GM20000 (cell line): Measurements from ENCODE around the gene ZFP28.

Source experiments
- DNase-seq: peaks from one replicate; pipeline ENCODE4 v3.0.0; 2012; ENCODE audit warnings: low spot score
- TF ChIP-seq, protein P1 (sequence below): IDR thresholded peaks from 2 replicates; pipeline ENCODE4 v1.5.1; 2012; ENCODE audit warnings: mild to moderate bottlenecking, control low read depth; ENCODE audit errors: extremely low read depth, missing control alignments

Gene ZFP28

DNA sequence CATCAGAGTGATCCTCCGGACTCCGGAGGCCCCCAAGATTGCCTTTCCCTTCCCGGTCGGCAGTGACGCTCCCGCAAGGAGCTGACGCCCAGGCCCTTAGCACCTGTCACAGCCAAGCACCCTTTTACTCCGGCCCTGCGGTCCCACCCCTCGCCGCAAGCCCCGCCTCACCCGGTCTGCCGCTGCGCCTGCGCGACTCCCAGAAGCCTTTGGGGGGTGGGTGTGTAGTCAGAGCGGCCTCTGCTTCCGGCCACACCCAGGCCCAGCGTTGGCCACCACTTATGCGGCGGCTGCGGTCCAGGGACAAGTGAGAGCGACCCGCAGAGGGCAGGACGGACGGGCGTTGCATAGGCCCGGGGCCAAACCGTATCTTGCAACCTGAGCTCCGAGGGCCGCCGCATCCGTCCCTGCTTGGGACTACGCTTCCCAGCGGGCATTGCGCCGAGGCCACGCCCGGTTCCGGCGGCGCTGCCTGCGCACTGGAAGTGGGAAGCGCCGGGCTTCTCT, 441 bp upstream of the ZFP28 start:
- TF ChIP-seq, protein P1, sequence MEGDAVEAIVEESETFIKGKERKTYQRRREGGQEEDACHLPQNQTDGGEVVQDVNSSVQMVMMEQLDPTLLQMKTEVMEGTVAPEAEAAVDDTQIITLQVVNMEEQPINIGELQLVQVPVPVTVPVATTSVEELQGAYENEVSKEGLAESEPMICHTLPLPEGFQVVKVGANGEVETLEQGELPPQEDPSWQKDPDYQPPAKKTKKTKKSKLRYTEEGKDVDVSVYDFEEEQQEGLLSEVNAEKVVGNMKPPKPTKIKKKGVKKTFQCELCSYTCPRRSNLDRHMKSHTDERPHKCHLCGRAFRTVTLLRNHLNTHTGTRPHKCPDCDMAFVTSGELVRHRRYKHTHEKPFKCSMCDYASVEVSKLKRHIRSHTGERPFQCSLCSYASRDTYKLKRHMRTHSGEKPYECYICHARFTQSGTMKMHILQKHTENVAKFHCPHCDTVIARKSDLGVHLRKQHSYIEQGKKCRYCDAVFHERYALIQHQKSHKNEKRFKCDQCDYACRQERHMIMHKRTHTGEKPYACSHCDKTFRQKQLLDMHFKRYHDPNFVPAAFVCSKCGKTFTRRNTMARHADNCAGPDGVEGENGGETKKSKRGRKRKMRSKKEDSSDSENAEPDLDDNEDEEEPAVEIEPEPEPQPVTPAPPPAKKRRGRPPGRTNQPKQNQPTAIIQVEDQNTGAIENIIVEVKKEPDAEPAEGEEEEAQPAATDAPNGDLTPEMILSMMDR = no peak
- DNase-seq = peak; percentile 88

DNA sequence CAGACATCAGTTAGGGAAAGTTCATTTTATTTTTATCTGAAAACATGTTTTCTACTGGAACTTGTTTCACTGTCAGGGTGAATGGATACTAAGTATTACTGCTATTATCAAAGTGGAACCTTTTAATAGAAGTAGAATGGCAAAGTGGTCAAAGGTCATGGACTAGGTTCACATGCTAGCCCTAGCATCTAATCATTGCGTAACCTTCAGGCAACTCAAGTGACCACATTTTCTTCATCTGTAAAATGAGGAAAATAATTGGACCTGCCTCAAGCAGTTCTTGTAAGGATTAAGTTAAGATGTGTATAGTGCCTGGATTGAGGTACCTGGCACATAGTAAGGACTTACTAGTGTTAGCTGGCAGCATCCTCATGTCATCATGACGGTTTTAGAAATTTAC, 5.0 kb downstream of the ZFP28 start:
- TF ChIP-seq, protein P1 = no peak
- DNase-seq = no peak

DNA sequence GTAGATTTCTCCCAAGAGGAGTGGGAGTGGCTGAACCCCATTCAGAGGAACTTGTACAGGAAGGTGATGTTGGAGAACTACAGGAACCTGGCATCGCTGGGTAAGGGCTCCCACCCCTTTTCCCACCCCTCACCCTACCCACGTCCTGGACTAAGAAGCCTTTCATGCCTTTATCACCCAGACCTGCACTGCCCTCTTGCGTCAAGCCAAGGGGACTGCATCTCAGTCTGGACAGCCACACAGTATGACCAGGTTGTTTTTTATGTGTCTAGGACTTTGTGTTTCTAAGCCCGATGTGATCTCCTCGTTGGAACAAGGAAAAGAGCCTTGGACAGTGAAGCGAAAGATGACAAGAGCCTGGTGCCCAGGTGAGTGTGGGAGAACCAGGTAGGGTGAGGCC, 8.8 kb downstream of the ZFP28 start:
- no peak for DNase-seq
- TF ChIP-seq, protein P1 = no peak

DNA sequence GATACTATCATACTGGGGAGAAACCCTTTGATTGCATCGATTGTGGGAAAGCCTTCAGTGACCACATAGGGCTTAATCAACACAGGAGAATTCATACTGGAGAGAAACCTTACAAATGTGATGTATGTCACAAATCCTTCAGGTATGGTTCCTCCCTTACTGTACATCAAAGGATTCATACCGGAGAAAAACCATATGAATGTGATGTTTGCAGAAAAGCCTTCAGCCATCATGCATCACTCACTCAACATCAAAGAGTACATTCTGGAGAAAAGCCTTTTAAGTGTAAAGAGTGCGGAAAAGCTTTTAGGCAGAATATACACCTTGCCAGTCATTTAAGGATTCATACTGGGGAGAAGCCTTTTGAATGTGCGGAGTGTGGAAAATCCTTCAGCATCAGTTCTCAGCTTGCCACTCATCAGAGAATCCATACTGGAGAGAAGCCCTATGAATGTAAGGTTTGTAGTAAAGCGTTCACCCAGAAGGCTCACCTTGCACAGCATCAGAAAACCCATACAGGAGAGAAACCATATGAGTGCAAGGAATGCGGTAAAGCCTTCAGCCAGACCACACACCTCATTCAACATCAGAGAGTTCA, 15.6 kb downstream of the ZFP28 start:
- no peak for DNase-seq

DNA sequence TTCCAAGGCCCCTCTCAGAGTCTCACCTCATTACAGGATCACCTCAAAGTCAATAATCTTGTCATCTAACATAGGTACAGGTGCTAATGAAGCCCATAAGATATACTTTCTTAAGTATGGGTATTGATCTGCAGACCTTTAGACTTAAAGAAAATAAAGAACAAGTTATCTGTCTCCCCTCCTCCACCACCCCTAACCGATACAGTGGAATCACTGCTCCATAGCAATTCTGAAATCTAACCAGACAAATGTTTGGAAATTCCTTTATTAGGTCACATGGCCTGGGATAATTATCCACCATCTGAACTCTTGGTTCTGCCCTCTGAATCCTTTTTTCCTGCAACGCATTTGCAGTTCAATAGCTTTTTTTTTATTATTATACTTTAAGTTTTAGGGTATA, 24.0 kb downstream of the ZFP28 start:
- TF ChIP-seq, protein P1 = no peak
- DNase-seq = no peak

More for the DNA sequence above, 15.6 kb downstream of the ZFP28 start:
- TF ChIP-seq, protein P1 = no peak

DNA sequence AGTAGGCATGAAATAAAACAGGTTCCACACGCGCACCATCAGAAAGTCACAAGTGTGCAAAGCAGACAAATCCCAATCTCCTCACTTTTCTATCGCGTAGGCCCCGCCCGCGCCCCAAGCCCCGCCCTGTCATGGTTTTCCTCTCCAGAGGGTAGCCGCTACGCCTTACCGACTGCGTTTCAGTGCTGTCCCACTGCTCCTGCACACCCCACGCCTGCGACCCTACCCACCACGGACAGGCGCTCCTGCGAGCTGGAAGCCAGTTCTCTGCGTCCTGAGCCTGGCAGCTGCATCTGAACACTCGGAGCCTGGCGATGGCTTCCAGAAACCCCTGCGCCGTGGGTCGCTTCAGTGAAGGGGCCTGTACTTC, 28.1 kb downstream of the ZFP28 start:
- DNase-seq = peak; percentile 57
- TF ChIP-seq, protein P1 = no peak

DNA sequence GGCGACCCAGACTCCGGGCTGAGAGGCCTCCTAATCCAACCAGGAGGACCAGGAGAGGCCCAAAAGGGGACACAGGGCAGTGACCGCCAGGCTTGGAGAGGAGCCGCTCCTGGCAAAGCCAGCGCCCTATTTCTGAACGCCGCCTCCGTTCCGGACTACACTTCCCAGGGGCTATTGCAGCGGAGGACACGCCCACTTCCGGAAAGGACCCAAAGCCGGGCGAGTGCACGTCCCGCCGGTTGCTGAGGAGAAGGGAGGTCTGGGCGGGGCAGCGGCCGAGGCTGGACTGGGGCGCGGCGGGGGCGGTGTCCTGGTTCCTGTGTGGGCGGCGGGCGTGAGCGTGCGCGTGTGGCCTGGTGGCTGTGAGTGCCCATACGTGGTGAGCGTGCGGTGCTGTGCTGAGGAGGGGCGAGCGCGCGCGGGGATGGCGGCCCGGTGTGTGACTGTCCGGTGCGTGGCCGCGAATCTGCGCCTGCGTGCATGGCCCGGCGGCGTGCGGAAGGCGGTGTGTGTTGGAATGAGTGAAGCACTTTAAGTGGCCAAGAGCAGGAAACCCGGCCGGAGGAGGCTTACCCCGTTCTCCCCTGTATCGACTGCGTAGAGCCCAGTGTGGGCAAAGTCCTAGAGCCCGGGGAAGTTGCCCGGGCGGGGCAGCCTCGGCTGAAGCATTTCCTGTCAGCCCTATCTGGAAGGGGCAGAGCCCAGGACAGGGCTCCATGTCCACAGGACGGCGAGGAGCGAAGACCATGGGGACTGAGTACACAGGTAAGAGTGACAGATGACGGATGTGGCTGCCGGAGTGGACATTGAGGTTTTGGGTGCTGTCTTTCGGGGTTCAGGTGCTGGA, 28.7 kb downstream of the ZFP28 start, which contains the start of gene ZNF470:
Gene ZNF470, plus strand, starts transcription at position 195 of the 847 bp plus-strand sequence. CDS start 2,844 bp downstream, outside the sequence.
- TF ChIP-seq, protein P1 = no peak
- peak; percentile 96 for DNase-seq
